Endothelial cell (in vitro differentiated cells): ENCODE data around the gene HIVEP1. TPM values are rescaled to one million over a fixed set of nuclear protein-coding genes. Genes with fewer than 3 reads are reported as not detected.

Experiments used
- DNase-seq: peaks from one replicate; pipeline ENCODE4 v3.0.0; 2021; ENCODE audit warnings: low spot score
- H3K27ac Mint-ChIP-seq: one replicate; pipeline ENCODE4 v1.8.0; 2021; ENCODE audit warnings: mixed read lengths, inconsistent platforms; ENCODE audit not compliant: unreplicated experiment
- H3K27me3 Mint-ChIP-seq: one replicate; pipeline ENCODE4 v1.8.0; 2021; ENCODE audit warnings: mild to moderate bottlenecking, moderate library complexity, mixed read lengths, inconsistent platforms; ENCODE audit not compliant: unreplicated experiment
- H3K36me3 Mint-ChIP-seq: one replicate; pipeline ENCODE4 v1.8.0; 2021; ENCODE audit warnings: mild to moderate bottlenecking, low read depth, mixed read lengths, inconsistent platforms; ENCODE audit not compliant: unreplicated experiment
- H3K4me1 Mint-ChIP-seq: one replicate; pipeline ENCODE4 v1.8.0; 2021; ENCODE audit warnings: mild to moderate bottlenecking, mixed read lengths, inconsistent platforms; ENCODE audit not compliant: unreplicated experiment
- H3K4me3 Mint-ChIP-seq: one replicate; pipeline ENCODE4 v1.8.0; 2021; ENCODE audit warnings: mild to moderate bottlenecking, mixed read lengths, inconsistent platforms; ENCODE audit not compliant: unreplicated experiment
- H3K9me3 Mint-ChIP-seq: one replicate; pipeline ENCODE4 v1.8.0; 2021; ENCODE audit warnings: mixed read lengths, inconsistent platforms; ENCODE audit not compliant: unreplicated experiment
- total RNA-seq: library from RNA; stranded (reverse); fragmentation: NEBNext Ultra II Directional; extraction: Animal tissue kit (Norgen Biotek cat#: 25700); gene quantifications from one replicate; pipeline ENCODE4 v1.2.1, GENCODE V29; 2021; ENCODE audit not compliant: unreplicated experiment
- TF ChIP-seq, protein P1 (sequence below): fragments of 200-600 bp; sonication (generic); IDR thresholded peaks from one replicate; pipeline ENCODE4 v1.5.0; 2021; ENCODE audit warnings: antibody characterized with exemption; ENCODE audit not compliant: unreplicated experiment

The HIVEP1 gene
- total RNA-seq, 1 donor from 2014 or later: 19.0 TPM

GRCh38 chr6:12083763-12084162 lies 71.7 kb downstream of the HIVEP1 start:
- H3K36me3 Mint-ChIP-seq: no peaks in the 10 kb centered on the region
- TF ChIP-seq, protein P1, sequence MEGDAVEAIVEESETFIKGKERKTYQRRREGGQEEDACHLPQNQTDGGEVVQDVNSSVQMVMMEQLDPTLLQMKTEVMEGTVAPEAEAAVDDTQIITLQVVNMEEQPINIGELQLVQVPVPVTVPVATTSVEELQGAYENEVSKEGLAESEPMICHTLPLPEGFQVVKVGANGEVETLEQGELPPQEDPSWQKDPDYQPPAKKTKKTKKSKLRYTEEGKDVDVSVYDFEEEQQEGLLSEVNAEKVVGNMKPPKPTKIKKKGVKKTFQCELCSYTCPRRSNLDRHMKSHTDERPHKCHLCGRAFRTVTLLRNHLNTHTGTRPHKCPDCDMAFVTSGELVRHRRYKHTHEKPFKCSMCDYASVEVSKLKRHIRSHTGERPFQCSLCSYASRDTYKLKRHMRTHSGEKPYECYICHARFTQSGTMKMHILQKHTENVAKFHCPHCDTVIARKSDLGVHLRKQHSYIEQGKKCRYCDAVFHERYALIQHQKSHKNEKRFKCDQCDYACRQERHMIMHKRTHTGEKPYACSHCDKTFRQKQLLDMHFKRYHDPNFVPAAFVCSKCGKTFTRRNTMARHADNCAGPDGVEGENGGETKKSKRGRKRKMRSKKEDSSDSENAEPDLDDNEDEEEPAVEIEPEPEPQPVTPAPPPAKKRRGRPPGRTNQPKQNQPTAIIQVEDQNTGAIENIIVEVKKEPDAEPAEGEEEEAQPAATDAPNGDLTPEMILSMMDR: no peak
- peaks cover 15% of the 10 kb centered on the region for H3K4me1 Mint-ChIP-seq
- H3K9me3 Mint-ChIP-seq: no peaks in the 10 kb centered on the region
- H3K27me3 Mint-ChIP-seq: no peaks in the 10 kb centered on the region
- H3K4me3 Mint-ChIP-seq: no peak overlapping the region
- no peak for DNase-seq
- no peak overlapping the region for H3K27ac Mint-ChIP-seq

GRCh38 chr6:12084681-12085080 lies 72.6 kb downstream of the HIVEP1 start:
- Mint-ChIP-seq H3K9me3 (no peaks in the 10 kb centered on the region), H3K4me3 (no peak overlapping the region), H3K36me3 (no peaks in the 10 kb centered on the region), H3K27me3 (no peaks in the 10 kb centered on the region), H3K27ac (no peak overlapping the region), H3K4me1 (peaks cover 15% of the 10 kb centered on the region)
- TF ChIP-seq, protein P1: no peak
- no peak for DNase-seq

DNA sequence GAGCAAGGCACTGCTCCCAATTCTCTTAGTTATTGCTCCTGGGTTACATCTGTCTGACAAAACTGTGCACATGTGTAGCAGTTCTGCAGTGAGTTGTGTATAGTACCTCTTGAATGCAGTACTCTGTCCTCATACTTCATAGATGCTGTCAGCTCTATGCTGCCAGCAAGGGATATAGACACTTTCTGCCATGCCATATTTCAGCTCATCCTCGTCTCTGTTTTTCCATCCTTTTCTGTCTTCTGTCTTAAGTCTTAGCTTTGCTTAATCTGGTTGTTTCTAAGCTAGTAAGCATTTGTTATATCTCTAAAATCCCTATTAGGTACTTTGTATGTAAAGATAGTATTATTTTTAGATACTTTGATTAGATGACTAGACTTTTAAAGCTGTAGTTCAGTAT lies 76.4 kb downstream of the HIVEP1 start:
- Mint-ChIP-seq H3K4me3 (no peak overlapping the region), H3K27me3 (no peaks in the 10 kb centered on the region), H3K9me3 (no peaks in the 10 kb centered on the region), H3K27ac (no peak overlapping the region), H3K4me1 (no peaks in the 10 kb centered on the region), H3K36me3 (no peaks in the 10 kb centered on the region)
- TF ChIP-seq, protein P1: no peak
- no peak for DNase-seq

- no peak for DNase-seq
- no peaks in the 10 kb centered on the region for H3K9me3 Mint-ChIP-seq
These were observed 78.6 kb downstream of the HIVEP1 start for GRCh38 chr6:12090714-12091113.

DNA sequence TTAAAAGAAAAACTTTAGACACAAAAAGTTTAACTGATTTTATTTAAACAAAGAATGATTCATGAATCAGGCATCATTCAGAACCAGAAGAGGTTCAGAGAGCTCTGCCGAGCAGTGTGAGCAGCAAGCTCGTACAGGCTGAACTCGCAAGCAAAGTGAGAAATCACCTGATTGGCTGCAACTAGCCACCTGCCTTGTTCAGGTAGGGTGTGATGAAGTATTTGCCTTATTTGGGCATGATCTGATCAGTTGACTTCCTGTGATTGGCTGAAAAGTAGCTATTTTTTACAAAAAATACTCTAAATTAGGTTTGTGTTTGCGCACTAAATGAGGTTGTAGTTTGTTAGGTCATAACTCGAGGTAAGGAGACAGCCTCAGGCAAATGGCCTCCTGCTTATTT lies 80.7 kb downstream of the HIVEP1 start:
- Mint-ChIP-seq H3K9me3 (no peaks in the 10 kb centered on the region), H3K4me3 (no peak overlapping the region), H3K27me3 (no peaks in the 10 kb centered on the region), H3K36me3 (no peaks in the 10 kb centered on the region), H3K4me1 (no peaks in the 10 kb centered on the region), H3K27ac (no peak overlapping the region)
- DNase-seq: no peak
- TF ChIP-seq, protein P1: no peak

More at GRCh38 chr6:12090714-12091113, 78.6 kb downstream of the HIVEP1 start:
- Mint-ChIP-seq H3K4me3 (no peak overlapping the region), H3K27me3 (no peaks in the 10 kb centered on the region), H3K4me1 (no peaks in the 10 kb centered on the region), H3K36me3 (no peaks in the 10 kb centered on the region), H3K27ac (no peak overlapping the region)
- TF ChIP-seq, protein P1: no peak
